G401 (cell line): ENCODE results near the gene TSPAN8. TPM values are rescaled to one million over a fixed set of nuclear protein-coding genes. Genes with fewer than 3 reads are reported as not detected.

Experiments
- total RNA-seq: library from RNA; depleted of rRNA; stranded (reverse); fragments of >200 nt; shearing (Covaris generic); gene quantifications from 2 replicates; pipeline ENCODE4 v1.2.3, GENCODE V29; 2014; rRNA removed

Gene TSPAN8
- total RNA-seq, 1 experiment from 2014 or later, result not detected

Other genes starting within 250 kb of the TSPAN8 start
- not detected in 2 replicates for gene PTPRR, start 237.3 kb downstream of the TSPAN8 start, total RNA-seq